Measurements from ENCODE around the gene CREB3L2.
"Not testable (repeated sequence)": the region's sequence is repeated elsewhere in the genome, so short reads cannot be mapped to it uniquely, and the experiment has no call there.

Gene CREB3L2

DNA sequence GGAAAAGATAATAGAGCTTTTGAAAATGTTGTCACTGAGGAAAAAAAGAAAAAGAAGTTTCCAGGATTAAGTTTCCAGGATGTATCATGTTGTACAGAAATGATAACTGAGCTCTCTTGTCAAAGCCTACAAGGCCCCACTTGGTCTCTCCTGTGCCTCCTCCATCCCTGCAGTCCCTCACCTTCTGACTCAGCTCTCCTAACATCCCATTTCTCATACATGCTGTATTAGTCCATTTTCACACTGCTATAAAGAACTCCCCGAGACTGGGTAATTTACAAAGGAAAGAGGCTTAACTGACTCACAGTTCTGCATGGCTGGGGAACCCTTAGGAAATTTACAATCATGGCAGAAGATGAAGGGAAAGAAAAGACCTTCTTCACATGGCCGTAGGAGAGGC lies 151.3 kb downstream of the CREB3L2 start:
- in situ Hi-C loops (cut with HindIII; ENCODE audit: low sequenced_read_pairs) = no loop called here

DNA sequence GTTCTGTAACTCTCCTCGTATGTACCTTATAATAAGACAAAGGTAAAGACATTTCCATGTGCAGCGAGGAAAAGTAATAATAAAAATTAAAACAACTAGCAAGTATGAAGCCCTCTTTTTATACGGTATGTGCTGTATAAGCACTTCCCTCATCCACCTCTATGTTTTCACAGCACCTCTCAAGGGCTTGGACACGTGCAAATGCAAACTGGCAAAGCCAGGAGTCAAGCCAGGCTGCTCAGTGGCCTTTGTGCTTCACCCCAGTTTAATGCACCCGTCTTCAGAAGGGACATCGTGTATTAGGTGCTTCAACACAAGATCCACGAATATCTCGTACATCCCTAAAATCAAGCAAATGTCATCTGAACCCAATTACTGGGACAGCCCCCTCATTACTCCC lies 153.8 kb downstream of the CREB3L2 start:
- in situ Hi-C loops (cut with HindIII; ENCODE audit: low sequenced_read_pairs) = no loop called here

DNA sequence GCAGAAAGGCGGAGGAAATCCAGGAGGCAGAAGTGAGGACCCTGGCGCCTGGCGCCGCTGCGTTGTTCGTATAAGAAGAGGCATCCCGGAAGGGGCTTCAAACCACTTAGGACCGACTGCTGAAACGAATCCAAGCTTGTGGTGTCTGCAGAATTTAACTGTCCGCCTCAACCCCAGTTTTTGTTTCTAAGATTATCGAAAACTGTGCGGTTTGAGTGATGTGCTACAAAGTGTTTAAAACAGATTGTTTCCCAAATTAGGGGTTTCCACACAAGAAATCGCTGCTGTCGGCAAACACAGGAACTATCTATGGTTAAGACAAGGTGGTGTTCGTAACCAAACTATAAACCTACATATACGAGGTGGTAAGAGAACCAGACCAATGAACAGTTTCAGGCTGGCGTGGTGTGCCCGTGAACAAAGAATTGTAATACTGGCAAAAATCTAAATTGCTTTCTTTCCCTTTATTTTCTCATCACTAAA lies 154.3 kb downstream of the CREB3L2 start:
- in situ Hi-C loops (cut with HindIII; ENCODE audit: low sequenced_read_pairs) = no loop called here

GRCh38 chr7:137846827-137847567 lies 154.9 kb downstream of the CREB3L2 start, which contains the start of gene DGKI:
DGKI (minus strand) TSS chr7:137846974.
- in situ Hi-C loops (cut with HindIII; ENCODE audit: low sequenced_read_pairs) = no loop called here

DNA sequence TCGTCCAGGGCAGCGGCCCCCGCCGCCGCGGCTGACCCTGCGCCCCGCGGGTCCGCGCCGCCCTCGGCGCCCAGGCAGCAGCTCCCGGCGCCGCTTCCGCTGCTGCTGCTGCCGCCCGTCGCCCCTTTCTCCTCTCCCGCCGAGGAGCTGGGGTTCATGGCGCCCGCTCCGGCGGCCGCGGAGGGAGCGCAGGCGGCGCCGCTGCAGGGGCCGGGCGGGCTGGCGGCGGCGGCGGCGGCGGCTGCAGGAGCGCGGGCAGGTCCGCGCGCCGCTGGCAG lies 155.4 kb downstream of the CREB3L2 start:
- in situ Hi-C loops (cut with HindIII; ENCODE audit: low sequenced_read_pairs) = no loop called here

DNA sequence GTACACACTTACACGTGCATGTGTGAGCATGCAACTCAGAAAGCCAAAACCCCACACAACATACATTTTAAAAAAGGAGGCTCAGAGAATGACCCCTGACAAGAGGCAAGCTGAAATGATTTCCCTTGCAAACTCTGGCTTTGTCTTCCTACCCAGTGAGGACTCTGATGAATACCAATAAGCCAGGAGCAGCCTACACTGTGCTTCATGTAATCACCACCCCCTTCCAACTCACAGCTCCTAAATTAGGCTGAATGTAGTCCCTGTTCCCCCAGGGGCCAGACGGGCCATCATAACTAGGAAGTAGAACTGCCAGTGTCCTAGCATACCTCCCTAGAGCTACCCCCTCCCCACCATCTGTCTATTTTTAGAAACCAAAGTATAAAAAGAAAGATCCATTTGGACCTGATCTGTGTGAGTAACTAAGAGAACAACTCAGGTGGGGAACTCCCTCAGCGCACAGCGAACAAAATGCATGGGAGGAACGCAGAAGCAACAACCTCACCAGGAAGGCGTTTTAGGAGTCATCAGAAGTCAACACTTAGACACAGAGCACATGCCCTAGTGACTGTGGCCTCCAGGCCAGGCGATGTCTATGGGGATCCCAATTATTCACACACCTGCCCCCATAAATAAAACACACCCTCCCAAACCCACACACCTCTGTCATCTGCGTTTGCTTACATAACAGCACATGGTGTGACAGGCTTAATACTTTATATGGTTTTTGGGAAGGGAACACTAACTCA lies 157.0 kb downstream of the CREB3L2 start:
- in situ Hi-C loops (cut with HindIII; ENCODE audit: low sequenced_read_pairs) = no loop called here

DNA sequence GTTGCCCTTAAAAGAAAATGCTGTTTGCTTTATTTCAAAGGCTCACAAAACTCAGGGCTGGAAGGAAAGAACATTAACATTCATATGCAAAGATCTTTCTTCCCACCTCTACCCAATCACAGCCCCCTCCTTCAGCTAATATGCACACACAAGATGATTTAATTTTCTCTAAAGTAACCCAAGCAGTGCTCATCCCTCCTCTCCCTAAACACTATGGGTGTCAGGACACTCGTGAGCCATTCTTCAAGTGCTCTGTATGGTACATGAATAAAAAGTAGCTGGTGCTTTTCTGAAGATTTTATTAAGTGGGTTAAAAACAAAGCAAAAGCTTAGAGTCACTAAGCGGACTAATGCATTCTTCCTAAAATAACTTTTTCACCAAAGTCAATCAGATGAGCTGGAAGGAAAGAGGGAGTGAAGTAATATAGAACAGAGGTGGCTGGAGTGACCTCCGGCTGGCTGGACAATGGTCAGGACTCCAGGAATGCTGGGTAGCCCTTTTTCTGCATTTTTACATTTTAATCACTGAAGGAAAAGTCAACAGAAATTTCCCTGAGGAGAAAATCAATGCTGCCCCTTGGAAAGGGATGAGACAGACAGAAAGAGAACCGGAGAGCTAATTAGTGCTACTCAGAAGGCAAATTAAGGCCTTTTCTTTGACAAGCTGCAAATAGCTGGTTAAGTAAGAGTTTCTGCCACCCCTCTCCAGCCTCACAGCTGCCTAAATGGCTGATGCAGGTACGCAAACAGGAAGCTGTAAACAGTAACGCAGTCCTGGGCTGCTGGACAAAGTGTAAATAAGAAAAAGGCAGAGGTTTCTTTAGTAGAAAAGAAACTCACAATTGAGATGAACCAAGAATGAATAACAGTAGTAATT lies 161.7 kb downstream of the CREB3L2 start:
- in situ Hi-C loops (cut with HindIII; ENCODE audit: low sequenced_read_pairs) = no loop called here

DNA sequence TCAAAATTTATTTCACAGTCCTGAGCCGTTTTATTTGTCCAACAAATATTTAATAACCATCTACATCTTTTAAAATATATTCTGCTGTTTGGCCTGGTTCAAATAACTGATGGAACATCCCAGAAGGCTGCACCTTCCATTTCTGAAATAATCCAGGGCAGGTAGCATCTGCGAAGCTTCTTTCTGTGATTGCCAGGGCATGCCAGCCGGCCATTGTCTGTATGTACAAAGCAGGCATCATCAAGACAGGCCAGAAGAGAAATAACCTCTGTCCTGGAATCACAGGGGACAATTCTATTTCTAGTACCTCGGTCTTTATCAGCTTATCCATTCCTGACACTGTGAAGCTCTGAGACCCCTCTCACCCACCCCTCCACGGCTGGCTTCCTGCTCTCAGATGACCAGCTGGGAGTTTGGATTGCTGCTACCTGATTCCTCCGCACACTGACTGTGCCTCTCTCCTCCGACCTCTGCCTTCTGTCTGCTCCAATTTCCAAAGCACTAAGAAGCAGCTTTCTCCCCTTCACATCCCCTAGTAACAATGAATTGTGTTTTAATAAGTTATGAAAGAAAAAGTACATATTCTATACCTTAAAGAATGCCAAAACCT lies 163.1 kb downstream of the CREB3L2 start:
- in situ Hi-C loops (cut with HindIII; ENCODE audit: low sequenced_read_pairs) = no loop called here

DNA sequence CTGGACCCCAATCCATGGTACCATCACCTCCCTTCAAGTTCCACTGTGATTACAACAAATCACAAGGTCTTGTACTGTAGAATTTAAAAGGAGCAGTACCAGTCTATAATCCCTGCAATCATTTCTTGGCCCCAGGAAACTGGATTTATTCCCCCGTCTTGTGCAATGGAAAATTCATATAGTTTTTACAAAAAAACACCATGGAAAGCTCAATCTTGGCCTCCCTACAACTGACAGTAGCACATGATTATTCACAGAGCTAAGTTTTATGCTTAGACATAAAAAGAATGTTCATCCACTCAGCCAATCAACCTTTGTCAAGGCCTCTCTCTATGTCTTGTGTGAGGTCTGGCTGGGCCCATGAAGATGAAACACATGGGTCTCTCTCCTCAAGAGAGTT lies 165.3 kb downstream of the CREB3L2 start:
- in situ Hi-C loops (cut with HindIII; ENCODE audit: low sequenced_read_pairs) = no loop called here

DNA sequence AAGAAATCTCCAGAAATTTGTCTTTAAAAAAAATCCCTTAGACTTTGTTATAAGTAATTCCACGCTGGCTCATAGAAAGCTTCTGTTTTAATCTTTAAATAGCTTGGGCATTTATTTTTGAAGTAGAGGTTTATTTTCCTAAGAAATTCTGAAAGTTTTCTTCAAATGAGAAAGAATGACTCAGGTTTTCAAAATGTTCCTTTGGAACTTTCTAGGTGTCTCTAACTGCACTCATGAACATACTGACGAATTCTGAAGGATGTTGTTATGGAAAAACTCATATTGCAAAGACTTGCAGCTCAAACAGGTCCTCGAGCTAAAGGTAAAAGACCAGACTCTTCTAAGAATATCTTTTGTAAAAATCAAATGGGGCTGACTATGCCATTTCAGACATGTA lies 165.8 kb downstream of the CREB3L2 start:
- in situ Hi-C loops (cut with HindIII; ENCODE audit: low sequenced_read_pairs) = no loop called here

GRCh38 chr7:137835486-137836112 lies 166.3 kb downstream of the CREB3L2 start:
- in situ Hi-C loops (cut with HindIII; ENCODE audit: low sequenced_read_pairs) = no loop called here

DNA sequence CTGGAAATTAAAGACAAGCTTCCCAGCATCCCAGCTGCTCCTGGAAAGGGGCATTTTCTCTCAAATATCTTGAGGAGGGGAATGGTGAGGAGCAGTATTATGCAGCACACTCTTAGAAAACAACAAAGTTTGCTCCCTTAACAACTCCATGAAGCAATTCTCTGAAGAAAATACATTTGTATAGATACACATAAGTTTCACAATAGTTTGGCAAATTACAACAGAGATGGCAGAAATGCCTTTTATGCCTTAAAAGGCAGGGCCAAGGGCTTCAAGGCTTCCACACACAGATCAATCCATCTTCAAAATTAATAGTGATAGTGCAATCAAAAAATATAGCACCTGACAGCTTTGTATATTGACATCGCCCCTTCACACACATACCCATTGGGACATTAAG lies 167.3 kb downstream of the CREB3L2 start:
- in situ Hi-C loops (cut with HindIII; ENCODE audit: low sequenced_read_pairs) = no loop called here

- in situ Hi-C loops (cut with HindIII; ENCODE audit: low sequenced_read_pairs) = not testable (repeated sequence)
Observed at GRCh38 chr7:137832990-137833389, 168.9 kb downstream of the CREB3L2 start.

- in situ Hi-C loops (cut with HindIII; ENCODE audit: low sequenced_read_pairs) = no loop called here
Observed at GRCh38 chr7:137832382-137832781, 169.5 kb downstream of the CREB3L2 start.

GRCh38 chr7:137831555-137831954 lies 170.3 kb downstream of the CREB3L2 start:
- in situ Hi-C loops (cut with HindIII; ENCODE audit: low sequenced_read_pairs) = not testable (repeated sequence)

DNA sequence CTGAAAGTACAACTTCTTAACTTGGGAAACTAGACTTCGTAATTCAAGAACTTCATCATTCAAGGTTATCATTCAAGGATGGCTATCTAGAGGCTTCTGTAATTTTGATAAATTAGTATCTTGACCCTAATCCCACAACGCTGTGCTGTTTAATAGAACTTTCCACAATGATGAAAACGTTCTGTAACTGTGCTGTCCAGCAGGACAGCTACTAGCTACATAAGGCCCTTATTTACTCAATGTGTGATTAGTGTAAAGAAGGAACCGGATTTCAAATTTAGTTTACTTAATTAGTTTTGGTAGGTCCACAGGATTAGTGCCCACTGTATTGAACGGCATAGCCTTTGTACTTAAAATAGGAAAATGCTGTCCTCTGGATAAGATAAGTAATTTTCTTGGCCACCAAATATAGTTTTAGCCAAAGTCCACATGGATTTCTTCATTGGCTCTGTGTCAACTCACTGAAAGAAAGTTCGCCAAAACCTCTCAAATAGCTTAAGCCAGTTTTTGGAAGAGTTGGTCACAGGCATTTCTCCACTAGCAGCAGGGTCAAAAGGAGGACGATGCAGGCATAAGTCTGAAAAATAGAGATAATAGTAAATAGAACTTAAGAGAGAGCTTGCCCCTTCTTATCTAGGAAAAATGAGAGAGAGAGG lies 172.4 kb downstream of the CREB3L2 start:
- in situ Hi-C loops (cut with HindIII; ENCODE audit: low sequenced_read_pairs) = no loop called here

GRCh38 chr7:137828456-137828855 lies 173.4 kb downstream of the CREB3L2 start:
- in situ Hi-C loops (cut with HindIII; ENCODE audit: low sequenced_read_pairs) = no loop called here

GRCh38 chr7:137825489-137825888 lies 176.4 kb downstream of the CREB3L2 start:
- in situ Hi-C loops (cut with HindIII; ENCODE audit: low sequenced_read_pairs) = no loop called here
